OCI-LY3 (cell line): ENCODE data around the gene CDK19.

ENCODE experiments used
- H2AFZ ChIP-seq: fragments of 200-600, 300-600 bp; shearing (Covaris generic); 2 replicates; pipeline ENCODE4 v1.6.0; 2014; ENCODE audit warnings: antibody characterized with exemption, low read depth, low read length
- H3K27ac ChIP-seq: fragments of 200-600, 300-600 bp; sonication (generic); 2 replicates; pipeline ENCODE4 v1.5.1; 2014; ENCODE audit warnings: mild to moderate bottlenecking, low read length, moderate library complexity, mixed read lengths
- H3K27me3 ChIP-seq: fragments of 200-600, 300-600 bp; sonication (generic); 2 replicates; pipeline ENCODE4 v1.6.1; 2014; ENCODE audit warnings: low read depth, low read length, mixed read lengths
- H3K36me3 ChIP-seq: fragments of 200-600, 300-600 bp; sonication (generic); replicated peaks from 2 replicates; pipeline ENCODE3; 2014; ENCODE audit warnings: low read depth, low read length, mixed read lengths
- H3K4me1 ChIP-seq: fragments of 300-600, 200-600 bp; sonication (generic); 2 replicates; pipeline ENCODE4 v1.6.1; 2014; ENCODE audit warnings: low read length, mixed read lengths
- H3K4me2 ChIP-seq: fragments of 200-600, 300-600 bp; sonication (generic); 2 replicates; pipeline ENCODE4 v1.6.1; 2014; ENCODE audit warnings: low read length, mixed read lengths
- H3K4me3 ChIP-seq: fragments of 300-600, 200-600 bp; sonication (generic); 2 replicates; pipeline ENCODE4 v1.5.1; 2014; ENCODE audit warnings: antibody characterized with exemption, mild to moderate bottlenecking, low read length, moderate library complexity
- H3K79me2 ChIP-seq: fragments of 300-600, 200-600 bp; shearing (Covaris generic); 2 replicates; pipeline ENCODE4 v1.6.1; 2014; ENCODE audit warnings: mild to moderate bottlenecking, low read length, mixed read lengths
- H3K9ac ChIP-seq: fragments of 300-600, 200-600 bp; shearing (Covaris generic); 2 replicates; pipeline ENCODE4 v1.6.0; 2014; ENCODE audit warnings: mild to moderate bottlenecking, low read length, moderate library complexity
- H3K9me3 ChIP-seq: fragments of 200-600, 300-600 bp; shearing (Covaris generic); 2 replicates; pipeline ENCODE4 v1.6.1; 2014; ENCODE audit warnings: low read length, mixed read lengths; ENCODE audit not compliant: insufficient read depth
- H4K20me1 ChIP-seq: fragments of 200-600, 300-600 bp; sonication (generic); 2 replicates; pipeline ENCODE4 v1.6.1; 2016; ENCODE audit warnings: low read length, mixed read lengths; ENCODE audit not compliant: insufficient read depth
- EZH2phosphoT487 ChIP-seq: fragments of 200-600 bp; shearing (Covaris generic); IDR thresholded peaks from 2 replicates; pipeline ENCODE4 v1.6.1; 2018; ENCODE audit warnings: antibody characterized with exemption, mixed run types, low read depth
- TF ChIP-seq, protein P1 (sequence below): fragments of 200-600, 300-600 bp; sonication (generic); IDR thresholded peaks from 2 replicates; pipeline ENCODE4 v1.5.1; 2014; ENCODE audit warnings: antibody characterized with exemption, low read length, low read depth

Gene CDK19

GRCh38 chr6:110564703-110565421 is 250.4 kb downstream of the CDK19 start:
- Histone ChIP-seq H3K27ac (no peak overlapping the region), H3K4me3 (no peak overlapping the region), H3K9ac (no peak overlapping the region), H3K79me2 (no peaks in the 10 kb centered on the region), H3K27me3 (no peaks in the 10 kb centered on the region), H3K9me3 (no peaks in the 10 kb centered on the region), H3K4me2 (no peak overlapping the region), H2AFZ (no peak overlapping the region), H3K36me3 (no peaks in the 10 kb centered on the region), H4K20me1 (no peaks in the 10 kb centered on the region), H3K4me1 (no peaks in the 10 kb centered on the region)
- TF ChIP-seq, protein P1, sequence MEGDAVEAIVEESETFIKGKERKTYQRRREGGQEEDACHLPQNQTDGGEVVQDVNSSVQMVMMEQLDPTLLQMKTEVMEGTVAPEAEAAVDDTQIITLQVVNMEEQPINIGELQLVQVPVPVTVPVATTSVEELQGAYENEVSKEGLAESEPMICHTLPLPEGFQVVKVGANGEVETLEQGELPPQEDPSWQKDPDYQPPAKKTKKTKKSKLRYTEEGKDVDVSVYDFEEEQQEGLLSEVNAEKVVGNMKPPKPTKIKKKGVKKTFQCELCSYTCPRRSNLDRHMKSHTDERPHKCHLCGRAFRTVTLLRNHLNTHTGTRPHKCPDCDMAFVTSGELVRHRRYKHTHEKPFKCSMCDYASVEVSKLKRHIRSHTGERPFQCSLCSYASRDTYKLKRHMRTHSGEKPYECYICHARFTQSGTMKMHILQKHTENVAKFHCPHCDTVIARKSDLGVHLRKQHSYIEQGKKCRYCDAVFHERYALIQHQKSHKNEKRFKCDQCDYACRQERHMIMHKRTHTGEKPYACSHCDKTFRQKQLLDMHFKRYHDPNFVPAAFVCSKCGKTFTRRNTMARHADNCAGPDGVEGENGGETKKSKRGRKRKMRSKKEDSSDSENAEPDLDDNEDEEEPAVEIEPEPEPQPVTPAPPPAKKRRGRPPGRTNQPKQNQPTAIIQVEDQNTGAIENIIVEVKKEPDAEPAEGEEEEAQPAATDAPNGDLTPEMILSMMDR = no peak
- no peak for TF ChIP-seq EZH2phosphoT487

DNA sequence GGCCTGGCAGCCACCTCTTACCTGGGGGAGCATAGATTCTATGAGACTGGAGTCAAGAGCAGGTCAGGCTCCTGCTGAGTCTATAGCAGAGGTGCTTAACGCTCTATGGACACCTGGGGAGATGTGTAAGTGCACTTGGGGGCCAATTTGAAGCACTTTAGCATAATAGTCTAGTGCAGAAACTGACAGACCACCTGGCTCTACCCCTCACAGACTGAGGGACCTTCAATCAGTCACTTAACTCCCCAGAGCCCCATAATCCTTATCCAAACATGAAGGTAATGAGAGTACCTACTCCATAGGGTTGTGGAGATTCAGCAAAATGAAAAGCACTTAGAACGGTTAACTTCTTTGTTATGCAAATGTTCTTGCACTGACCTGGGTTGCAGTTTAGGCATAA is 251.6 kb downstream of the CDK19 start:
- H4K20me1 ChIP-seq = no peaks in the 10 kb centered on the region
- no peak for TF ChIP-seq EZH2phosphoT487
- TF ChIP-seq, protein P1 = no peak
- H3K27me3 ChIP-seq = no peaks in the 10 kb centered on the region
- no peaks in the 10 kb centered on the region for H3K4me1 ChIP-seq
- H3K4me3 ChIP-seq = no peak overlapping the region
- H3K79me2 ChIP-seq = no peaks in the 10 kb centered on the region
- no peaks in the 10 kb centered on the region for H3K36me3 ChIP-seq
- H3K9ac ChIP-seq = no peak overlapping the region
- no peak overlapping the region for H2AFZ ChIP-seq
- H3K4me2 ChIP-seq = no peak overlapping the region
- H3K27ac ChIP-seq = no peak overlapping the region
- no peaks in the 10 kb centered on the region for H3K9me3 ChIP-seq

DNA sequence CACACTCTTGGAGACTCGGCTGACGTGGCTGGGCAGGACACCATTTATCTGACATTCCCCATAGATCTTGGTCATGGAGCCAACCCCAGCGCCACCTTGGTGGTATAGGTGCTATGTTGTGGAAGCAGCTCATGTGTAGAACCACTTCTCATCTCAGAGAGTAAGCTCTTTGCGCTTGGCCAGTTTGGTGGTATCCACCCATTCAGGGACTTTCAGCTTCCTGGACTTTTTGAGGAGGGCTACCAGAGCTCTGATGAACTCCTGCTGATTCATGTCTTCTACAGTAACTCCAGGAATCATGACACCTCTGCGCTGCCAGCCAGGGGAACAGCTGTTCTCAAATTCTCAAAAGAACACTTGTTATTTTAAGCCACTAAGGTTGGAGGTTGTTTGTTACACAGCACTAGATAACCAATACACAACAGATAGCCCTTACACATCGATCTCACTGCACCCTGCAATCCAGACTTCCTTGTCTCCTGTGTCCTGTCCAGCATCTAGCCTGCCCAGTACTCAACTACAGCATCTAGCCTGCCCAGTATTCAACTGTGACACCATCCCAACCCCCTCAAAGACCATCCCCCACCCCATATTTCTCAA is 252.9 kb downstream of the CDK19 start:
- Histone ChIP-seq H2AFZ (no peak overlapping the region), H3K27me3 (no peaks in the 10 kb centered on the region), H3K9me3 (no peaks in the 10 kb centered on the region), H3K79me2 (no peaks in the 10 kb centered on the region), H4K20me1 (no peaks in the 10 kb centered on the region), H3K4me1 (no peaks in the 10 kb centered on the region), H3K27ac (no peak overlapping the region), H3K36me3 (no peaks in the 10 kb centered on the region), H3K9ac (no peak overlapping the region), H3K4me2 (no peak overlapping the region), H3K4me3 (no peak overlapping the region)
- TF ChIP-seq, protein P1 = no peak
- no peak for TF ChIP-seq EZH2phosphoT487

DNA sequence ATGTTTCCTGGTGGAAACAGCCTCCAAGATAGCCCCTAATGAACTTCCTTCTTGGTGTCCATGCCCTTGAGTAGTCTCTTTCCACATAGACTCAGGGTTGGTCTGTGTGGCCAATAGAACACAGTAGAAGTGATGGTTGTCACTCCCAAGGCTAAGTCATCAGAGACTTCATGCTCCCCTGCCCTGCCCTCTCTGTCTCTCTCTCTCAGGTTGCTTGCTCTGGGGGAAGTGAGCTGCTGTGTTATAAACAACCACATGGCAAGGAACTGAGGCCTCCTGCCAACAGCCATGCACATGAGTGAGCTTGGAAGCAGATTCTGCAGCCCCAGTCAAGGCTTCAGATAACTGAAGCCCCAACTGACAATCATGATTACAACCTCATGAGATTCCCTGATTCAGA is 253.6 kb downstream of the CDK19 start:
- no peaks in the 10 kb centered on the region for H3K79me2 ChIP-seq
- no peaks in the 10 kb centered on the region for H4K20me1 ChIP-seq
- no peak overlapping the region for H3K27ac ChIP-seq
- no peak overlapping the region for H2AFZ ChIP-seq
- H3K4me2 ChIP-seq = no peak overlapping the region
- no peak for TF ChIP-seq EZH2phosphoT487
- TF ChIP-seq, protein P1 = no peak
- no peak overlapping the region for H3K9ac ChIP-seq
- no peaks in the 10 kb centered on the region for H3K4me1 ChIP-seq
- H3K4me3 ChIP-seq = no peak overlapping the region
- no peaks in the 10 kb centered on the region for H3K36me3 ChIP-seq
- no peaks in the 10 kb centered on the region for H3K27me3 ChIP-seq
- H3K9me3 ChIP-seq = no peaks in the 10 kb centered on the region
